ENCODE results near the gene MAST4. TPM values are rescaled to one million over a fixed set of nuclear protein-coding genes. Genes with fewer than 3 reads are reported as not detected.

Gene MAST4
- total RNA-seq, 1 experiment from 2014 or later: 26.5 TPM

GRCh38 chr5:66609615-66610014 is 13.4 kb downstream of the MAST4 start:
- BruUV-seq (replicated peaks): no TSS peak
- Mint-ChIP-seq H3K9me3 (ENCODE audit: unreplicated experiment) (no peaks in the 10 kb centered on the region), H3K27ac (ENCODE audit: low read depth, unreplicated experiment) (no peak overlapping the region), H3K27me3 (ENCODE audit: insufficient read depth, unreplicated experiment) (peaks cover 40% of the 10 kb centered on the region), H3K4me1 (ENCODE audit: insufficient read depth, unreplicated experiment) (no peaks in the 10 kb centered on the region), H3K4me3 (ENCODE audit: unreplicated experiment) (no peak overlapping the region), H3K36me3 (ENCODE audit: insufficient read depth, unreplicated experiment) (no peaks in the 10 kb centered on the region)
- TF ChIP-seq, protein P1, sequence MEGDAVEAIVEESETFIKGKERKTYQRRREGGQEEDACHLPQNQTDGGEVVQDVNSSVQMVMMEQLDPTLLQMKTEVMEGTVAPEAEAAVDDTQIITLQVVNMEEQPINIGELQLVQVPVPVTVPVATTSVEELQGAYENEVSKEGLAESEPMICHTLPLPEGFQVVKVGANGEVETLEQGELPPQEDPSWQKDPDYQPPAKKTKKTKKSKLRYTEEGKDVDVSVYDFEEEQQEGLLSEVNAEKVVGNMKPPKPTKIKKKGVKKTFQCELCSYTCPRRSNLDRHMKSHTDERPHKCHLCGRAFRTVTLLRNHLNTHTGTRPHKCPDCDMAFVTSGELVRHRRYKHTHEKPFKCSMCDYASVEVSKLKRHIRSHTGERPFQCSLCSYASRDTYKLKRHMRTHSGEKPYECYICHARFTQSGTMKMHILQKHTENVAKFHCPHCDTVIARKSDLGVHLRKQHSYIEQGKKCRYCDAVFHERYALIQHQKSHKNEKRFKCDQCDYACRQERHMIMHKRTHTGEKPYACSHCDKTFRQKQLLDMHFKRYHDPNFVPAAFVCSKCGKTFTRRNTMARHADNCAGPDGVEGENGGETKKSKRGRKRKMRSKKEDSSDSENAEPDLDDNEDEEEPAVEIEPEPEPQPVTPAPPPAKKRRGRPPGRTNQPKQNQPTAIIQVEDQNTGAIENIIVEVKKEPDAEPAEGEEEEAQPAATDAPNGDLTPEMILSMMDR (IDR thresholded peaks at IDR 0.05; ENCODE audit: unreplicated experiment): no peak
- no peak for DNase-seq (ENCODE audit: unreplicated experiment)
- ChIA-PET CTCF (no interaction called here), POLR2A (interaction anchor here (1.1 kb wide), 1 partner anchor 11 kb away, joined by 3 read pairs; no protein-coding TSS in a partner anchor)
- intact Hi-C loops (cut with micrococcal nuclease): loop anchor here (10.0 kb wide), 1 partner anchor 1545 kb away; no protein-coding TSS in a partner anchor

DNA sequence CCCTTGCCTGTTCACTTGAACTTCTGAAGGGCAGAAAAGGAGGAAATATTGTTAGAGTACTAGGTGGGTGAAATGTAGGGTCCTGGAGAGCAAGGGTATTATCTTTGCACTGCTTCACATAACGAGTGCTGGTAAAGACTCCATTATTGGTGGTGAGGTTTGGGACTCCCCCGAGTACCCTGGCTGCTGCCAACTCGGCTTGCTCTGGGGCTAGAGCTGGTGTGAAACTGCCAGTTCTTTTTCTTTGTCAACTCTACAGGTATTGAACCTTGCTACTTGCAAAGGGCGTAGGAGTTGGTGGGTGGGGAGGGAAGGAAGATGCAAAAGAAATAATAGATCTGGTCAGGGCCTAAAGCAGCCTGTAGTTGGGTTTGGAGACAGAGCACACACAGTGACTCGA is 16.0 kb downstream of the MAST4 start:
- Mint-ChIP-seq H3K27me3 (ENCODE audit: insufficient read depth, unreplicated experiment) (peaks cover 24% of the 10 kb centered on the region), H3K36me3 (ENCODE audit: insufficient read depth, unreplicated experiment) (no peaks in the 10 kb centered on the region), H3K27ac (ENCODE audit: low read depth, unreplicated experiment) (no peak overlapping the region), H3K4me3 (ENCODE audit: unreplicated experiment) (no peak overlapping the region), H3K9me3 (ENCODE audit: unreplicated experiment) (no peaks in the 10 kb centered on the region), H3K4me1 (ENCODE audit: insufficient read depth, unreplicated experiment) (no peaks in the 10 kb centered on the region)
- DNase-seq (ENCODE audit: unreplicated experiment): no peak
- intact Hi-C loops (cut with micrococcal nuclease): loop anchor here (10.0 kb wide), 1 partner anchor 1543 kb away; no protein-coding TSS in a partner anchor
- no TSS peak for BruUV-seq (replicated peaks)
- TF ChIP-seq, protein P1 (IDR thresholded peaks at IDR 0.05; ENCODE audit: unreplicated experiment): no peak
- ChIA-PET CTCF (no interaction called here), POLR2A (no interaction called here)

GRCh38 chr5:66615136-66615535 is 18.9 kb downstream of the MAST4 start:
- CTCF ChIA-PET: interaction anchor here (0.6 kb wide), 1 partner anchor 407 kb away, joined by 3 read pairs; no protein-coding TSS in a partner anchor
- no peak overlapping the region for H3K27ac Mint-ChIP-seq (ENCODE audit: low read depth, unreplicated experiment)
- no peaks in the 10 kb centered on the region for H3K9me3 Mint-ChIP-seq (ENCODE audit: unreplicated experiment)
- TF ChIP-seq, protein P1 (IDR thresholded peaks at IDR 0.05; ENCODE audit: unreplicated experiment): no peak
- peaks cover 24% of the 10 kb centered on the region for H3K27me3 Mint-ChIP-seq (ENCODE audit: insufficient read depth, unreplicated experiment)
- BruUV-seq (replicated peaks): no TSS peak
- DNase-seq (ENCODE audit: unreplicated experiment): no peak
- POLR2A ChIA-PET: no interaction called here
- intact Hi-C loops (cut with micrococcal nuclease): loop anchor here (10.0 kb wide), 1 partner anchor 1540 kb away; no protein-coding TSS in a partner anchor
- H3K4me3 Mint-ChIP-seq (ENCODE audit: unreplicated experiment): no peak overlapping the region
- no peaks in the 10 kb centered on the region for H3K36me3 Mint-ChIP-seq (ENCODE audit: insufficient read depth, unreplicated experiment)
- no peaks in the 10 kb centered on the region for H3K4me1 Mint-ChIP-seq (ENCODE audit: insufficient read depth, unreplicated experiment)

- CTCF ChIA-PET: no interaction called here
- intact Hi-C loops (cut with micrococcal nuclease): loop anchor here (10.0 kb wide), 1 partner anchor 1539 kb away; no protein-coding TSS in a partner anchor
- peaks cover 22% of the 10 kb centered on the region for H3K27me3 Mint-ChIP-seq (ENCODE audit: insufficient read depth, unreplicated experiment)
- no peaks in the 10 kb centered on the region for H3K4me1 Mint-ChIP-seq (ENCODE audit: insufficient read depth, unreplicated experiment)
- H3K36me3 Mint-ChIP-seq (ENCODE audit: insufficient read depth, unreplicated experiment): no peaks in the 10 kb centered on the region
- DNase-seq (ENCODE audit: unreplicated experiment): no peak
- H3K9me3 Mint-ChIP-seq (ENCODE audit: unreplicated experiment): no peaks in the 10 kb centered on the region
- POLR2A ChIA-PET: no interaction called here
- H3K27ac Mint-ChIP-seq (ENCODE audit: low read depth, unreplicated experiment): no peak overlapping the region
- H3K4me3 Mint-ChIP-seq (ENCODE audit: unreplicated experiment): no peak overlapping the region
- TF ChIP-seq, protein P1 (IDR thresholded peaks at IDR 0.05; ENCODE audit: unreplicated experiment): no peak
- BruUV-seq (replicated peaks): no TSS peak
Observed at GRCh38 chr5:66615894-66616293, 19.7 kb downstream of the MAST4 start.
